Neuronal stem cell (in vitro differentiated cells): Measurements from ENCODE around the gene FOXP2.

Source experiments
- DNase-seq: peaks from one replicate; pipeline ENCODE4 v3.0.0-alpha.2; 2013; ENCODE audit warnings: low spot score
- H2AFZ ChIP-seq: one replicate; pipeline ENCODE4 v1.6.1; 2013; ENCODE audit warnings: mild to moderate bottlenecking, low read length, inconsistent platforms
- H2AK5ac ChIP-seq: 2 replicates; pipeline ENCODE4 v1.6.1; 2013; ENCODE audit warnings: low read depth, mild to moderate bottlenecking, inconsistent platforms, low read length, moderate library complexity, mixed read lengths
- H2BK120ac ChIP-seq: 2 replicates; pipeline ENCODE4 v1.6.1; 2013; ENCODE audit warnings: low read depth, mild to moderate bottlenecking, inconsistent platforms, low read length, moderate library complexity, mixed read lengths
- H2BK12ac ChIP-seq: one replicate; pipeline ENCODE4 v1.6.1; 2013; ENCODE audit warnings: low read length, inconsistent platforms
- H2BK15ac ChIP-seq: 2 replicates; pipeline ENCODE4 v1.6.1; 2013; ENCODE audit warnings: mild to moderate bottlenecking, low read length, inconsistent platforms, mixed read lengths
- H2BK5ac ChIP-seq: one replicate; pipeline ENCODE4 v1.6.1; 2013; ENCODE audit warnings: inconsistent platforms, mild to moderate bottlenecking, low read length, moderate library complexity
- H3K14ac ChIP-seq: one replicate; pipeline ENCODE4 v1.6.1; 2013; ENCODE audit warnings: low read length, inconsistent platforms
- H3K18ac ChIP-seq: 2 replicates; pipeline ENCODE4 v1.6.1; 2013; ENCODE audit warnings: low read length, inconsistent platforms
- H3K23ac ChIP-seq: 2 replicates; pipeline ENCODE4 v1.6.1; 2013; ENCODE audit warnings: low read depth, mild to moderate bottlenecking, mixed read lengths, low read length, inconsistent platforms; ENCODE audit not compliant: poor library complexity
- H3K27ac ChIP-seq: replicated peaks from 3 replicates; pipeline ENCODE4 v1.5.1; 2013; ENCODE audit warnings: low read length, inconsistent platforms
- H3K27me3 ChIP-seq, 3 experiments: 2 replicates each; pipeline ENCODE4 v1.6.1; 2013; ENCODE audit warnings: low read length in 3 of 3, mild to moderate bottlenecking in 2 of 3, inconsistent platforms in 1 of 3, low read depth in 1 of 3, mixed read lengths in 1 of 3, moderate library complexity in 1 of 3; ENCODE audit not compliant: control insufficient read depth in 3 of 3, insufficient read depth in 3 of 3
- H3K36me3 ChIP-seq, 2 donors: replicated peaks in 1 of 2; 2 replicates each; pipeline ENCODE4 v1.6.1; 2013; ENCODE audit warnings: low read length in 2 of 2; ENCODE audit not compliant: control insufficient read depth in 2 of 2, insufficient read depth in 2 of 2
- H3K4ac ChIP-seq: 2 replicates; pipeline ENCODE4 v1.6.1; 2013; ENCODE audit warnings: inconsistent platforms, mild to moderate bottlenecking, low read length, moderate library complexity
- H3K4me1 ChIP-seq, 2 donors: 1 replicate in 1 of 2; 2 replicates in 1 of 2; pipeline ENCODE4 v1.6.1; 2013; ENCODE audit warnings: low read length in 2 of 2, low read depth in 1 of 2; ENCODE audit not compliant: control insufficient read depth in 2 of 2, insufficient read depth in 1 of 2
- H3K4me2 ChIP-seq: one replicate; pipeline ENCODE4 v1.6.1; 2013; ENCODE audit warnings: mild to moderate bottlenecking, low read length, inconsistent platforms; ENCODE audit not compliant: insufficient read depth, poor library complexity, severe bottlenecking
- H3K4me3 ChIP-seq, 2 donors: 2 replicates each; pipeline ENCODE4 v1.5.1; 2013; ENCODE audit warnings: low read length in 2 of 2, mild to moderate bottlenecking in 2 of 2, inconsistent platforms in 1 of 2, moderate library complexity in 1 of 2
- H3K79me1 ChIP-seq: one replicate; pipeline ENCODE4 v1.6.1; 2013; ENCODE audit warnings: low read depth, mild to moderate bottlenecking, inconsistent platforms, low read length, moderate library complexity
- H3K9ac ChIP-seq: one replicate; pipeline ENCODE4 v1.6.1; 2013; ENCODE audit warnings: mild to moderate bottlenecking, low read depth, low read length, inconsistent platforms; ENCODE audit not compliant: poor library complexity
- H3K9me3 ChIP-seq, 2 donors: replicated peaks in 1 of 2; 2 replicates each; pipeline versions ENCODE3 to v1.6.1; 2013; ENCODE audit warnings: low read length in 2 of 2, mild to moderate bottlenecking in 2 of 2, inconsistent platforms in 1 of 2, low read depth in 1 of 2, mixed read lengths in 1 of 2, moderate library complexity in 1 of 2; ENCODE audit not compliant: control insufficient read depth in 2 of 2, insufficient read depth in 1 of 2
- H4K8ac ChIP-seq: one replicate; pipeline ENCODE4 v1.6.1; 2013; ENCODE audit warnings: low read depth, mild to moderate bottlenecking, inconsistent platforms, low read length, moderate library complexity
- H4K91ac ChIP-seq: one replicate; pipeline ENCODE4 v1.6.1; 2013; ENCODE audit warnings: low read length, low read depth, mild to moderate bottlenecking, inconsistent platforms; ENCODE audit not compliant: poor library complexity
- WGBS, 2 donors: extraction: QIAGEN DNeasy Blood & Tissue Kit; methylation state at CpG; one replicate each; pipeline ENCODE4 v1.1.7; 2013; ENCODE audit warnings: missing lambda C conversion rate in 2 of 2, mixed read lengths in 1 of 2; ENCODE audit not compliant: insufficient read length in 2 of 2, insufficient replicate concordance in 1 of 2; ENCODE audit errors: extremely low coverage in 2 of 2; 5-methylcytosine and 5-hydroxymethylcytosine counted together

Gene FOXP2

GRCh38 chr7:114630201-114630990 lies 215.8 kb downstream of the FOXP2 start:
- H3K23ac ChIP-seq: no peak overlapping the region
- WGBS, 2 donors: no CpG with 5 or more reads among the region's 7 CpGs
- DNase-seq: peak; percentile 17
- no peak overlapping the region for H3K18ac ChIP-seq
- H3K27ac ChIP-seq: peak overlapping the region; percentile 2
- H3K4ac ChIP-seq: no peak overlapping the region
- no peak overlapping the region for H3K9ac ChIP-seq
- peak overlapping the region in 1 of 2 donors; percentile 29 for H3K4me3 ChIP-seq
- no peak overlapping the region for H2BK15ac ChIP-seq
- H3K9me3 ChIP-seq: no peaks in the 10 kb centered on the region
- peaks cover 10 to 17% of the 10 kb centered on the region in 2 donors for H3K4me1 ChIP-seq
- H3K36me3 ChIP-seq: peaks cover 0 to 17% of the 10 kb centered on the region in 2 donors
- no peak overlapping the region for H4K8ac ChIP-seq
- no peak overlapping the region for H3K14ac ChIP-seq
- H4K91ac ChIP-seq: no peak overlapping the region
- no peaks in the 10 kb centered on the region for H3K27me3 ChIP-seq
- no peak overlapping the region for H2BK12ac ChIP-seq
- H3K79me1 ChIP-seq: no peaks in the 10 kb centered on the region
- no peak overlapping the region for H3K4me2 ChIP-seq
- no peak overlapping the region for H2AK5ac ChIP-seq
- no peak overlapping the region for H2BK5ac ChIP-seq
- H2BK120ac ChIP-seq: no peak overlapping the region
- H2AFZ ChIP-seq: peak overlapping the region; percentile 75

GRCh38 chr7:114631249-114631822 lies 216.7 kb downstream of the FOXP2 start:
- peak overlapping the region in 1 of 2 donors; percentile 40 for H3K4me3 ChIP-seq
- peaks cover 0 to 17% of the 10 kb centered on the region in 2 donors for H3K36me3 ChIP-seq
- H3K4me2 ChIP-seq: no peak overlapping the region
- no peaks in the 10 kb centered on the region for H3K9me3 ChIP-seq
- no CpG with 5 or more reads among the region's 3 CpGs for WGBS, 2 donors
- no peak overlapping the region for H3K27ac ChIP-seq
- peak overlapping the region; percentile 31 for H3K18ac ChIP-seq
- H3K14ac ChIP-seq: no peak overlapping the region
- no peak overlapping the region for H2BK120ac ChIP-seq
- H3K9ac ChIP-seq: no peak overlapping the region
- no peak overlapping the region for H4K8ac ChIP-seq
- H2AFZ ChIP-seq: peak overlapping the region; percentile 75
- no peaks in the 10 kb centered on the region for H3K27me3 ChIP-seq
- no peak overlapping the region for H2BK5ac ChIP-seq
- no peak overlapping the region for H4K91ac ChIP-seq
- no peaks in the 10 kb centered on the region for H3K79me1 ChIP-seq
- H3K4ac ChIP-seq: no peak overlapping the region
- no peak for DNase-seq
- H2BK12ac ChIP-seq: peak overlapping the region; percentile 24
- peaks cover 10 to 17% of the 10 kb centered on the region in 2 donors for H3K4me1 ChIP-seq
- H2AK5ac ChIP-seq: no peak overlapping the region
- no peak overlapping the region for H2BK15ac ChIP-seq
- H3K23ac ChIP-seq: no peak overlapping the region

- Histone ChIP-seq H3K9me3 (no peaks in the 10 kb centered on the region), H3K27ac (no peak overlapping the region), H3K4me3 (no peak overlapping the region), H3K18ac (no peak overlapping the region), H3K79me1 (no peaks in the 10 kb centered on the region), H3K27me3 (no peaks in the 10 kb centered on the region), H4K8ac (no peak overlapping the region), H2BK120ac (no peak overlapping the region), H3K4ac (no peak overlapping the region), H3K23ac (no peak overlapping the region), H2BK5ac (no peak overlapping the region), H2AFZ (no peak overlapping the region), H3K4me1 (no peaks in the 10 kb centered on the region), H2AK5ac (no peak overlapping the region), H3K4me2 (no peak overlapping the region), H2BK12ac (no peak overlapping the region), H4K91ac (no peak overlapping the region), H3K14ac (no peak overlapping the region), H2BK15ac (no peak overlapping the region), H3K36me3 (no peaks in the 10 kb centered on the region), H3K9ac (no peak overlapping the region)
- WGBS, 2 donors: no CpG with 5 or more reads among the region's 1 CpG
- no peak for DNase-seq
Observed at GRCh38 chr7:114639451-114639850, 224.8 kb downstream of the FOXP2 start.

- Histone ChIP-seq H3K9ac (no peak overlapping the region), H4K91ac (no peak overlapping the region), H3K18ac (no peak overlapping the region), H2AK5ac (no peak overlapping the region), H2BK120ac (no peak overlapping the region), H2BK12ac (no peak overlapping the region), H3K9me3 (no peaks in the 10 kb centered on the region), H2AFZ (peak overlapping the region; percentile 55), H2BK15ac (no peak overlapping the region), H3K36me3 (peaks cover 0 to 3% of the 10 kb centered on the region in 2 donors), H3K4me1 (peaks cover 0 to 1% of the 10 kb centered on the region in 2 donors), H3K14ac (no peak overlapping the region), H3K23ac (no peak overlapping the region), H3K79me1 (no peaks in the 10 kb centered on the region), H2BK5ac (no peak overlapping the region), H3K4me2 (no peak overlapping the region), H3K27me3 (no peaks in the 10 kb centered on the region), H3K4me3 (no peak overlapping the region), H3K4ac (no peak overlapping the region), H4K8ac (no peak overlapping the region), H3K27ac (no peak overlapping the region)
- no peak for DNase-seq
- WGBS, 2 donors: no CpG with 5 or more reads among the region's 8 CpGs
Observed at GRCh38 chr7:114644455-114644854, 229.8 kb downstream of the FOXP2 start.
